Measurements from ENCODE around the gene POLA2. TPM values are rescaled to one million over a fixed set of nuclear protein-coding genes. Genes with fewer than 3 reads are reported as not detected.

Gene POLA2
- total RNA-seq, 1 experiment from 2014 or later, result 37.7 TPM

- Histone ChIP-seq H3K18ac (ENCODE audit: insufficient read length, low read depth, low read length) (no peak overlapping the region), H2BK20ac (ENCODE audit: low read depth, low read length, poor library complexity, severe bottlenecking) (no peak overlapping the region), H2AK5ac (ENCODE audit: insufficient read length, low read length) (no peak overlapping the region), H3K14ac (ENCODE audit: insufficient read depth, low read length) (no peak overlapping the region), H3K79me1 (ENCODE audit: insufficient read depth, low read depth, low read length, poor library complexity, severe bottlenecking) (no peaks in the 10 kb centered on the region), H3K79me2 (ENCODE audit: insufficient read depth, low read length) (no peaks in the 10 kb centered on the region), H4K5ac (ENCODE audit: insufficient read length, low read depth, low read length) (no peak overlapping the region), H3K23me2 (ENCODE audit: insufficient read length, low read depth, low read length, poor library complexity, severe bottlenecking) (peaks cover 6% of the 10 kb centered on the region), H3K9ac (ENCODE audit: extremely low read depth, insufficient read length, low read length) (no peak overlapping the region), H3K23ac (ENCODE audit: insufficient read length, low read depth, low read length) (no peak overlapping the region), H3K56ac (ENCODE audit: insufficient read length, low read depth, low read length) (no peak overlapping the region), H3K27ac (ENCODE audit: insufficient read length, low read depth, low read length) (no peak overlapping the region), H3K4ac (ENCODE audit: low read depth, low read length) (no peak overlapping the region), H2AFZ (ENCODE audit: low read length) (no peak overlapping the region), H3K9me3 (ENCODE audit: control insufficient read depth, low read depth, low read length) (no peaks in the 10 kb centered on the region), H4K91ac (ENCODE audit: insufficient read length, low read depth, low read length) (no peak overlapping the region), H4K8ac (replicated peaks; ENCODE audit: insufficient read length, low read depth, low read length) (no peak overlapping the region), H2BK12ac (ENCODE audit: insufficient read length, low read depth, low read length) (no peak overlapping the region), H3K4me1 (ENCODE audit: insufficient read depth, low read length) (no peaks in the 10 kb centered on the region; the same call in 1 of the 2 replicates), H2BK15ac (ENCODE audit: low read depth, low read length) (no peak overlapping the region), H3K27me3 (ENCODE audit: insufficient read depth, low read length) (no peaks in the 10 kb centered on the region), H3K4me2 (ENCODE audit: insufficient read depth, insufficient read length, low read length) (no peak overlapping the region), H2BK5ac (ENCODE audit: insufficient read length, low read length) (no peak overlapping the region), H2BK120ac (ENCODE audit: low read depth, low read length, poor library complexity, severe bottlenecking) (no peak overlapping the region), H4K20me1 (ENCODE audit: control insufficient read depth, insufficient read depth, insufficient read length) (no peaks in the 10 kb centered on the region), H3T11ph (ENCODE audit: low read length) (no peak overlapping the region)
- WGBS (ENCODE audit: extremely low coverage, insufficient read length, low lambda C conversion rate), result no CpG with 5 or more reads among the region's 2 CpGs
- H3K9me3 Mint-ChIP-seq, result peaks cover 3% of the 10 kb centered on the region in 2 experiments; a peak in 3 of 5 replicates
- peaks cover 13 to 17% of the 10 kb centered on the region in 2 experiments for H3K4me1 Mint-ChIP-seq
- no peak overlapping the region for H3K4me3 Mint-ChIP-seq
- peaks cover 3% of the 10 kb centered on the region; the same call in 1 of the 2 replicates for H3K27me3 Mint-ChIP-seq (ENCODE audit: low read depth)
- H3K27ac Mint-ChIP-seq, result no peak overlapping the region
- no peak for TF ChIP-seq CTCF (conservative IDR thresholded peaks at IDR 0.05)
- DNase-seq, result no peak
- peaks cover 17 to 29% (median 25%) of the 10 kb centered on the region in 3 experiments for H3K36me3 Mint-ChIP-seq (ENCODE audit: insufficient read depth in 1 of 3, low read depth in 3 of 3)
These were observed 33.9 kb upstream of the POLA2 start for GRCh38 chr11:65227879-65228278.

Measured in H9 (cell line).